ENCODE data around the gene PLEKHH1.

PLEKHH1 gene

GRCh38 chr14:67602076-67602475, 69.0 kb downstream of the PLEKHH1 start:
- Histone ChIP-seq H3K27me3 (replicated peaks; ENCODE audit: control insufficient read depth, insufficient read depth, low read length) (no peaks in the 10 kb centered on the region), H3K4me3 (replicated peaks; ENCODE audit: low read depth, low read length) (no peak overlapping the region), H3K36me3 (ENCODE audit: control insufficient read depth, insufficient read depth, low read length) (no peaks in the 10 kb centered on the region)
- no peak for TF ChIP-seq CTCF (IDR thresholded peaks at IDR 0.05; ENCODE audit: insufficient read depth, low read length, poor library complexity, severe bottlenecking)
- no peak for DNase-seq (ENCODE audit: extremely low read depth, insufficient read length)

GRCh38 chr14:67602995-67603545, 70.0 kb downstream of the PLEKHH1 start:
- peak; percentile 41 for DNase-seq (ENCODE audit: extremely low read depth, insufficient read length)
- Histone ChIP-seq H3K27me3 (replicated peaks; ENCODE audit: control insufficient read depth, insufficient read depth, low read length) (no peaks in the 10 kb centered on the region), H3K36me3 (ENCODE audit: control insufficient read depth, insufficient read depth, low read length) (no peaks in the 10 kb centered on the region), H3K4me3 (replicated peaks; ENCODE audit: low read depth, low read length) (no peak overlapping the region)
- TF ChIP-seq CTCF (IDR thresholded peaks at IDR 0.05; ENCODE audit: insufficient read depth, low read length, poor library complexity, severe bottlenecking) = no peak

- no peak for TF ChIP-seq CTCF (IDR thresholded peaks at IDR 0.05; ENCODE audit: insufficient read depth, low read length, poor library complexity, severe bottlenecking)
- no peaks in the 10 kb centered on the region for H3K36me3 ChIP-seq (ENCODE audit: control insufficient read depth, insufficient read depth, low read length)
- H3K4me3 ChIP-seq (replicated peaks; ENCODE audit: low read depth, low read length) = no peak overlapping the region
- no peak for DNase-seq (ENCODE audit: extremely low read depth, insufficient read length)
- no peaks in the 10 kb centered on the region; the same call in 1 of the 2 replicates for H3K27me3 ChIP-seq (replicated peaks; ENCODE audit: control insufficient read depth, insufficient read depth, low read length)
These were observed 74.6 kb downstream of the PLEKHH1 start for GRCh38 chr14:67607646-67608045.

GRCh38 chr14:67609642-67610310, 76.7 kb downstream of the PLEKHH1 start:
- no peaks in the 10 kb centered on the region; the same call in 1 of the 2 replicates for H3K27me3 ChIP-seq (replicated peaks; ENCODE audit: control insufficient read depth, insufficient read depth, low read length)
- no peak overlapping the region for H3K4me3 ChIP-seq (replicated peaks; ENCODE audit: low read depth, low read length)
- H3K36me3 ChIP-seq (ENCODE audit: control insufficient read depth, insufficient read depth, low read length) = no peaks in the 10 kb centered on the region
- no peak for TF ChIP-seq CTCF (IDR thresholded peaks at IDR 0.05; ENCODE audit: insufficient read depth, low read length, poor library complexity, severe bottlenecking)
- no peak for DNase-seq (ENCODE audit: extremely low read depth, insufficient read length)

- no peak for DNase-seq (ENCODE audit: extremely low read depth, insufficient read length)
- H3K36me3 ChIP-seq (ENCODE audit: control insufficient read depth, insufficient read depth, low read length) = no peaks in the 10 kb centered on the region
- TF ChIP-seq CTCF (IDR thresholded peaks at IDR 0.05; ENCODE audit: insufficient read depth, low read length, poor library complexity, severe bottlenecking) = no peak
- H3K27me3 ChIP-seq (replicated peaks; ENCODE audit: control insufficient read depth, insufficient read depth, low read length) = no peaks in the 10 kb centered on the region; the same call in 1 of the 2 replicates
- H3K4me3 ChIP-seq (replicated peaks; ENCODE audit: low read depth, low read length) = no peak overlapping the region
These were observed 77.4 kb downstream of the PLEKHH1 start for GRCh38 chr14:67610491-67610890.
